Astrocyte (in vitro differentiated cells and primary cell): ENCODE data around the gene CAPN12. TPM values are rescaled to one million over a fixed set of nuclear protein-coding genes. Genes with fewer than 3 reads are reported as not detected.
"Not testable (repeated sequence)": the region's sequence is repeated elsewhere in the genome, so short reads cannot be mapped to it uniquely, and the experiment has no call there.

Experiments
- DNase-seq: peaks from one replicate; pipeline ENCODE4 v3.0.0-alpha.2; 2010; ENCODE audit warnings: low read depth
- FAIRE-seq: peaks from 2 replicates; lab custom pipeline; 2011; peaks lifted over from hg19 to GRCh38; lab: Jason Lieb, UNC
- H2AFZ ChIP-seq: 2 replicates; pipeline ENCODE4 v1.6.0; 2012; ENCODE audit warnings: low read depth, low read length, inconsistent platforms
- H3K27ac ChIP-seq: 2 replicates; pipeline ENCODE4 v1.5.1; 2011; ENCODE audit warnings: low read depth, low read length, inconsistent platforms
- H3K27me3 ChIP-seq: 2 replicates; pipeline ENCODE4 v1.6.0; 2011; ENCODE audit warnings: low read length, inconsistent platforms; ENCODE audit not compliant: insufficient read depth
- H3K36me3 ChIP-seq: 2 replicates; pipeline ENCODE4 v1.5.1; 2011; ENCODE audit warnings: low read length, inconsistent platforms; ENCODE audit not compliant: insufficient read depth
- H3K4me1 ChIP-seq: 2 replicates; pipeline ENCODE4 v1.5.1; 2011; ENCODE audit warnings: low read length, inconsistent platforms; ENCODE audit not compliant: insufficient read depth
- H3K4me2 ChIP-seq: 2 replicates; pipeline ENCODE4 v1.6.0; 2012; ENCODE audit warnings: low read length, inconsistent platforms
- H3K4me3 ChIP-seq: 2 replicates; pipeline ENCODE4 v1.5.1; 2011; ENCODE audit warnings: low read depth, mild to moderate bottlenecking, low read length, inconsistent platforms; ENCODE audit not compliant: insufficient read depth
- H3K79me2 ChIP-seq: 2 replicates; pipeline ENCODE4 v1.6.0; 2012; ENCODE audit warnings: mild to moderate bottlenecking, low read length, inconsistent platforms; ENCODE audit not compliant: insufficient read depth
- H3K9ac ChIP-seq: 2 replicates; pipeline ENCODE4 v1.6.0; 2012; ENCODE audit warnings: mild to moderate bottlenecking, low read length, inconsistent platforms
- H3K9me3 ChIP-seq: 2 replicates; pipeline ENCODE4 v1.5.1; 2012; ENCODE audit warnings: low read depth, mild to moderate bottlenecking, low read length, inconsistent platforms; ENCODE audit not compliant: insufficient read depth
- H4K20me1 ChIP-seq: 2 replicates; pipeline ENCODE4 v1.6.0; 2012; ENCODE audit warnings: low read length, inconsistent platforms; ENCODE audit not compliant: insufficient read depth
- H3K27ac Mint-ChIP-seq: one replicate; pipeline ENCODE4 v1.8.0; 2021; ENCODE audit warnings: mild to moderate bottlenecking, mixed read lengths; ENCODE audit not compliant: unreplicated experiment
- H3K27me3 Mint-ChIP-seq: one replicate; pipeline ENCODE4 v1.8.0; 2021; ENCODE audit warnings: low read depth, mixed read lengths; ENCODE audit not compliant: unreplicated experiment
- H3K36me3 Mint-ChIP-seq: one replicate; pipeline ENCODE4 v1.8.0; 2021; ENCODE audit warnings: low read depth, mixed read lengths; ENCODE audit not compliant: unreplicated experiment
- H3K4me1 Mint-ChIP-seq: one replicate; pipeline ENCODE4 v1.8.0; 2021; ENCODE audit warnings: low read depth, mixed read lengths; ENCODE audit not compliant: unreplicated experiment
- H3K4me3 Mint-ChIP-seq: one replicate; pipeline ENCODE4 v1.8.0; 2021; ENCODE audit warnings: mild to moderate bottlenecking, moderate library complexity, mixed read lengths; ENCODE audit not compliant: unreplicated experiment
- H3K9me3 Mint-ChIP-seq: one replicate; pipeline ENCODE4 v1.8.0; 2021; ENCODE audit warnings: mild to moderate bottlenecking, mixed read lengths; ENCODE audit not compliant: unreplicated experiment
- CTCF ChIP-seq: IDR thresholded peaks from 2 replicates; pipeline ENCODE4 v1.5.1; 2011; ENCODE audit warnings: low read depth, mild to moderate bottlenecking, inconsistent platforms, low read length, moderate library complexity; ENCODE audit not compliant: insufficient read depth
- EZH2 ChIP-seq: IDR thresholded peaks from 2 replicates; pipeline ENCODE4 v1.6.1; 2012; ENCODE audit warnings: mild to moderate bottlenecking, low read length, inconsistent platforms; ENCODE audit not compliant: insufficient read depth
- total RNA-seq: library from RNA; stranded (reverse); gene quantifications from 2 replicates; pipeline ENCODE4 v1.2.1, GENCODE V29; 2021

CAPN12 gene
- total RNA-seq, 1 donor from 2014 or later, result 4.6 TPM

GRCh38 chr19:38788478-38789243 is 44.4 kb upstream of the CAPN12 start, which contains the start of gene LGALS7B:
Gene LGALS7B (plus strand): TSS chr19:38789200. CDS start chr19:38789227, 27 bp downstream.
- Mint-ChIP-seq H3K4me3 (no peak within 1 kb of the TSS), H3K9me3 (peaks cover 3% of the 10 kb centered on the region), H3K27ac (no peak within 1 kb of the TSS), H3K36me3 (no peaks in the 10 kb centered on the region), H3K27me3 (peaks cover 4% of the 10 kb centered on the region), H3K4me1 (peaks cover 4% of the 10 kb centered on the region)
- no peak within 1 kb of the TSS for H3K4me3 ChIP-seq
- no peaks in the 10 kb centered on the region for H3K9me3 ChIP-seq
- FAIRE-seq, result no peak
- no peak within 1 kb of the TSS for H3K4me2 ChIP-seq
- no peak for DNase-seq
- no peaks in the 10 kb centered on the region for H3K79me2 ChIP-seq
- no peak within 1 kb of the TSS for H3K27ac ChIP-seq
- TF ChIP-seq EZH2, result no peak
- no peak for TF ChIP-seq CTCF
- H3K36me3 ChIP-seq, result no peaks in the 10 kb centered on the region
- H3K27me3 ChIP-seq, result no peaks in the 10 kb centered on the region
- H3K9ac ChIP-seq, result no peak within 1 kb of the TSS
- H4K20me1 ChIP-seq, result no peaks in the 10 kb centered on the region
- peaks cover 5% of the 10 kb centered on the region for H3K4me1 ChIP-seq
- H2AFZ ChIP-seq, result no peak within 1 kb of the TSS

- Histone ChIP-seq H3K36me3 (no peaks in the 10 kb centered on the region), H3K27ac (no peak overlapping the region), H4K20me1 (no peaks in the 10 kb centered on the region), H3K4me2 (no peak overlapping the region), H3K79me2 (no peaks in the 10 kb centered on the region), H2AFZ (no peak overlapping the region), H3K4me3 (no peak overlapping the region), H3K9ac (no peak overlapping the region), H3K27me3 (peaks cover under 1% of the 10 kb centered on the region), H3K9me3 (no peaks in the 10 kb centered on the region), H3K4me1 (no peaks in the 10 kb centered on the region)
- DNase-seq (no peak), FAIRE-seq (no peak)
- TF ChIP-seq EZH2 (no peak), CTCF (no peak)
- no peaks in the 10 kb centered on the region for H3K36me3 Mint-ChIP-seq
- H3K27ac Mint-ChIP-seq, result no peak overlapping the region
- H3K27me3 Mint-ChIP-seq, result peaks cover 4% of the 10 kb centered on the region
- no peaks in the 10 kb centered on the region for H3K4me1 Mint-ChIP-seq
- no peak overlapping the region for H3K4me3 Mint-ChIP-seq
- peaks cover 3% of the 10 kb centered on the region for H3K9me3 Mint-ChIP-seq
These were observed 42.4 kb upstream of the CAPN12 start for GRCh38 chr19:38786572-38787265.

- not testable (repeated sequence) for DNase-seq, FAIRE-seq, H3K27ac Mint-ChIP-seq, H3K9me3 ChIP-seq, H3K79me2 ChIP-seq, H3K27ac ChIP-seq, H4K20me1 ChIP-seq, H3K9ac ChIP-seq, H3K4me2 ChIP-seq, H2AFZ ChIP-seq, H3K36me3 Mint-ChIP-seq, H3K9me3 Mint-ChIP-seq, H3K4me1 Mint-ChIP-seq, H3K27me3 ChIP-seq, H3K4me3 ChIP-seq, H3K36me3 ChIP-seq, H3K4me3 Mint-ChIP-seq, H3K4me1 ChIP-seq
- H3K27me3 Mint-ChIP-seq, result peaks cover 10% of the 10 kb centered on the region
These were observed 41.8 kb upstream of the CAPN12 start for GRCh38 chr19:38786061-38786460.
